OCI-LY1 (cell line): ENCODE results near the gene TMCO1.
"Not testable (repeated sequence)": the region's sequence is repeated elsewhere in the genome, so short reads cannot be mapped to it uniquely, and the experiment has no call there.

Experiments
- H2AFZ ChIP-seq: fragments of 200-600 bp; sonication (generic), shearing (Covaris generic); 2 replicates; pipeline ENCODE4 v1.6.0; 2014; ENCODE audit warnings: antibody characterized with exemption, mild to moderate bottlenecking, low read length
- H3F3A ChIP-seq: fragments of 200-600 bp; sonication (generic), shearing (Covaris generic); 2 replicates; pipeline ENCODE4 v1.6.0; 2014; ENCODE audit warnings: mild to moderate bottlenecking, antibody characterized with exemption, low read length, moderate library complexity; ENCODE audit not compliant: insufficient read depth
- H3K27ac ChIP-seq: fragments of 200-600 bp; sonication (generic); 2 replicates; pipeline ENCODE4 v1.5.1; 2014; ENCODE audit warnings: low read length, mixed run types, mild to moderate bottlenecking, low read depth; ENCODE audit not compliant: poor library complexity, severe bottlenecking
- H3K27me3 ChIP-seq: fragments of 200-600 bp; sonication (generic); 2 replicates; pipeline ENCODE4 v1.6.0; 2014; ENCODE audit warnings: antibody characterized with exemption, mild to moderate bottlenecking, low read length, moderate library complexity; ENCODE audit not compliant: insufficient read depth
- H3K36me3 ChIP-seq: fragments of 200-600 bp; sonication (generic); 2 replicates; pipeline ENCODE4 v1.6.1; 2014; ENCODE audit warnings: mild to moderate bottlenecking, antibody characterized with exemption, low read length, moderate library complexity, mixed read lengths; ENCODE audit not compliant: insufficient read depth
- H3K4me1 ChIP-seq: fragments of 200-600 bp; sonication (generic); 2 replicates; pipeline ENCODE4 v1.5.1; 2014; ENCODE audit warnings: mild to moderate bottlenecking, low read length, moderate library complexity; ENCODE audit not compliant: insufficient read depth, severe bottlenecking
- H3K4me2 ChIP-seq: fragments of 200-600 bp; sonication (generic), shearing (Covaris generic); 2 replicates; pipeline ENCODE4 v1.6.1; 2014; ENCODE audit warnings: low read length
- H3K4me3 ChIP-seq: fragments of 200-600 bp; sonication (generic); 2 replicates; pipeline ENCODE4 v1.5.1; 2014; ENCODE audit warnings: low read length, low read depth, mild to moderate bottlenecking, mixed read lengths; ENCODE audit not compliant: poor library complexity, severe bottlenecking
- H3K79me2 ChIP-seq: fragments of 200-600 bp; shearing (Covaris generic); 2 replicates; pipeline ENCODE4 v1.6.1; 2016; ENCODE audit warnings: mixed run types, low read length, mixed read lengths; ENCODE audit not compliant: insufficient read depth
- H3K9ac ChIP-seq: fragments of 200-600 bp; sonication (generic), shearing (Covaris generic); 2 replicates; pipeline ENCODE4 v1.6.1; 2014; ENCODE audit warnings: mild to moderate bottlenecking, low read length, mixed read lengths
- H3K9me2 ChIP-seq: fragments of 200-600 bp; sonication (generic), shearing (Covaris generic); 2 replicates; pipeline ENCODE4 v1.6.1; 2014; ENCODE audit warnings: low read depth, mild to moderate bottlenecking, low read length, mixed read lengths
- H3K9me3 ChIP-seq: fragments of 200-600 bp; shearing (Covaris generic); 2 replicates; pipeline ENCODE4 v1.6.1; 2014; ENCODE audit warnings: low read length, mixed read lengths
- H4K20me1 ChIP-seq: fragments of 200-600 bp; sonication (generic), shearing (Covaris generic); 2 replicates; pipeline ENCODE4 v1.6.0; 2016; ENCODE audit warnings: mild to moderate bottlenecking, low read length; ENCODE audit not compliant: insufficient read depth
- EZH2 ChIP-seq: fragments of 200-600 bp; sonication (generic), shearing (Covaris generic); IDR thresholded peaks from 2 replicates; pipeline ENCODE4 v1.8.0; 2017; ENCODE audit warnings: borderline replicate concordance, mixed run types, mild to moderate bottlenecking, antibody characterized with exemption, low read length, moderate library complexity, mixed read lengths
- TF ChIP-seq, protein P1 (sequence below): fragments of 200-600 bp; sonication (generic), shearing (Covaris generic); IDR thresholded peaks from 2 replicates; pipeline ENCODE4 v1.5.1; 2017; ENCODE audit warnings: mild to moderate bottlenecking, antibody characterized with exemption, low read length, moderate library complexity, mixed read lengths

The TMCO1 gene

DNA sequence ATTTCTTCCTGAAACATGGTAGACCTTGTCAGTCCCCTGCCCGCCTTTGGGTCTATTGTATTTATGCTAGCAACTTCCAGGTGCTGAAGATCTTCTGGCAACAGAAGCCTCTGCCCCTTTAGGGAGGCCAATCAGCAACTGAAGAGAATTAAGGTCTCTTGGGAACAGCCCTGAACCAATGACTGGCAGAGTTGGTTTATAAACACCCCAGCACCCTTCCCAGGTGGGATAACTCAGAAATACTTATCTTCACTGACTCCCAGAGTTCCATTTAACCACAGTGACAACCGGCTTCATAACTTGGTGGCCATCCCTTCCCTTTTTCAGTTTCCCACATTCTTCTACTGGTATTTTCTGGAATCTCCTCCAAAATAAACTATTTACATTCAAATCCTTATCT lies 27.2 kb upstream of the TMCO1 start:
- Histone ChIP-seq H3K4me1 (no peaks in the 10 kb centered on the region), H2AFZ (no peak overlapping the region), H3K27ac (no peak overlapping the region), H3K9me2 (no peaks in the 10 kb centered on the region), H3K9ac (no peak overlapping the region), H3K36me3 (peaks cover 4% of the 10 kb centered on the region; the same call in 1 of the 2 replicates), H4K20me1 (no peaks in the 10 kb centered on the region), H3K4me2 (no peak overlapping the region), H3F3A (no peaks in the 10 kb centered on the region), H3K4me3 (no peak overlapping the region), H3K79me2 (no peaks in the 10 kb centered on the region), H3K9me3 (peaks cover 10% of the 10 kb centered on the region), H3K27me3 (no peaks in the 10 kb centered on the region; the same call in 1 of the 2 replicates)
- TF ChIP-seq, protein P1, sequence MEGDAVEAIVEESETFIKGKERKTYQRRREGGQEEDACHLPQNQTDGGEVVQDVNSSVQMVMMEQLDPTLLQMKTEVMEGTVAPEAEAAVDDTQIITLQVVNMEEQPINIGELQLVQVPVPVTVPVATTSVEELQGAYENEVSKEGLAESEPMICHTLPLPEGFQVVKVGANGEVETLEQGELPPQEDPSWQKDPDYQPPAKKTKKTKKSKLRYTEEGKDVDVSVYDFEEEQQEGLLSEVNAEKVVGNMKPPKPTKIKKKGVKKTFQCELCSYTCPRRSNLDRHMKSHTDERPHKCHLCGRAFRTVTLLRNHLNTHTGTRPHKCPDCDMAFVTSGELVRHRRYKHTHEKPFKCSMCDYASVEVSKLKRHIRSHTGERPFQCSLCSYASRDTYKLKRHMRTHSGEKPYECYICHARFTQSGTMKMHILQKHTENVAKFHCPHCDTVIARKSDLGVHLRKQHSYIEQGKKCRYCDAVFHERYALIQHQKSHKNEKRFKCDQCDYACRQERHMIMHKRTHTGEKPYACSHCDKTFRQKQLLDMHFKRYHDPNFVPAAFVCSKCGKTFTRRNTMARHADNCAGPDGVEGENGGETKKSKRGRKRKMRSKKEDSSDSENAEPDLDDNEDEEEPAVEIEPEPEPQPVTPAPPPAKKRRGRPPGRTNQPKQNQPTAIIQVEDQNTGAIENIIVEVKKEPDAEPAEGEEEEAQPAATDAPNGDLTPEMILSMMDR = no peak
- TF ChIP-seq EZH2 = no peak

DNA sequence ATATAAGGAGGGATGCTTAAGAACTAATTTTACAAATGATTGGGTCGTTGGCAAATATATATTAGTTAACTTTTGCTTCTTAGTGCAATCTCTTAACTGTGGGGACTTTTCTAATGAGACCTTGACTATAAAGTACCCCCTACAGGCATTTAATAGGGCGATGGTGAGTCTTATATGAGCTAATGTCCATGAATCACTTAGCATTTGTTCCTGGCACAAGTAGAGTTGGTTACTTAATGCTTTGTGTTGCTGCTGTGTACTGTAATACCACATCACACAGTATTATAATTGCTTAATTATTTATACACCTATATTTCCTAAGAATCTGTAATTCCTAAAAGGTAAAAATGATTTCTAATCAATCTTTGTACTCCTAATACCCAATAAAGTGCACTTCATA lies 25.3 kb upstream of the TMCO1 start:
- no peak overlapping the region for H3K4me3 ChIP-seq
- no peaks in the 10 kb centered on the region for H3K27me3 ChIP-seq
- H3K4me2 ChIP-seq = no peak overlapping the region
- TF ChIP-seq, protein P1 = no peak
- no peak for TF ChIP-seq EZH2
- no peaks in the 10 kb centered on the region for H3K4me1 ChIP-seq
- no peak overlapping the region for H2AFZ ChIP-seq
- no peaks in the 10 kb centered on the region for H3K9me3 ChIP-seq
- no peaks in the 10 kb centered on the region for H3F3A ChIP-seq
- no peaks in the 10 kb centered on the region for H3K36me3 ChIP-seq
- H3K79me2 ChIP-seq = no peaks in the 10 kb centered on the region
- H3K9ac ChIP-seq = no peak overlapping the region
- no peaks in the 10 kb centered on the region for H3K9me2 ChIP-seq
- no peak overlapping the region for H3K27ac ChIP-seq
- no peaks in the 10 kb centered on the region for H4K20me1 ChIP-seq

DNA sequence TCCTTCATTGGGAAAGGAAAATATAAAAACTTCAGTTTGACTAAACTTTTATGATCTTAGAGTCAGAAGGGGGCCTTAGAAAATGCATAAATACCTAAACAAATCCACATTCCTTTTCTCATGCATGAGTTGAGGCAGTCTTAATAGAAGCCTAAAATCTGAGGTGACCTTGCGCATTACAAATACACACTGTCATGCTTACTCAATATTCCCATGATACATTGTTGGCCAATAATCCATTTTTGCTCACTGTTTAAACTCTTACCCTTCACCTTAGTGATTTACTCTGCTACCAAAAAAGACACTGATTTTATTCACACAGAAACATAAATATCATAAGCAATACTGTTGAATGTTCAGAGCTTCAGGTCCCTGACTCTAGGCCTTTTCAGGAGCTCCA lies 19.1 kb upstream of the TMCO1 start:
- H4K20me1 ChIP-seq = no peaks in the 10 kb centered on the region
- H3K79me2 ChIP-seq = no peaks in the 10 kb centered on the region
- no peak overlapping the region for H3K4me3 ChIP-seq
- H3K4me2 ChIP-seq = no peak overlapping the region
- TF ChIP-seq EZH2 = no peak
- TF ChIP-seq, protein P1 = no peak
- H3F3A ChIP-seq = no peaks in the 10 kb centered on the region
- no peak overlapping the region for H2AFZ ChIP-seq
- H3K36me3 ChIP-seq = no peaks in the 10 kb centered on the region; the same call in 1 of the 2 replicates
- H3K4me1 ChIP-seq = no peaks in the 10 kb centered on the region
- H3K9me3 ChIP-seq = no peaks in the 10 kb centered on the region
- H3K27ac ChIP-seq = no peak overlapping the region
- H3K9ac ChIP-seq = no peak overlapping the region
- no peaks in the 10 kb centered on the region for H3K27me3 ChIP-seq
- H3K9me2 ChIP-seq = no peaks in the 10 kb centered on the region

DNA sequence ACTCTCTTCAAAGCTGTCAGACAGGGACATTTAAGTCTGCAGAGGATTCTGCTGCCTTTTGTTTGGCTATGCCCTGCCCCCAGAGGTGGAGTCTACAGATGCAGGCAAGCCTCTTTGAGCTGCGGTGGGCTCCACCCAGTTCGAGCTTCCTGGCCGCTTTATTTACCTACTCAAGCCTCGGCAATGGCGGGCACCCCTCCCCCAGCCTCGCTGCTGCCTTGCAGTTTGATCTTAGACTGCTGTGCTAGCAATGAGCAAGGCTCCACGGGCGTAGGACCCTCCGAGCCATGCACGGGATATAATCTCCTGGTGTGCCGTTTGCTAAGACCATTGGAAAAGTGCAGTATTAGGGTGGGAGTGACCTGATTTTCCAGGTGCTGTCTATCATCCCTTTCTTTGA lies 14.9 kb upstream of the TMCO1 start:
- not testable (repeated sequence) for H3K9me2 ChIP-seq, H3K4me1 ChIP-seq, H3F3A ChIP-seq, H3K36me3 ChIP-seq, H3K9me3 ChIP-seq, H4K20me1 ChIP-seq, H3K4me3 ChIP-seq, H3K27ac ChIP-seq, H2AFZ ChIP-seq, H3K9ac ChIP-seq, H3K27me3 ChIP-seq, H3K79me2 ChIP-seq, H3K4me2 ChIP-seq

DNA sequence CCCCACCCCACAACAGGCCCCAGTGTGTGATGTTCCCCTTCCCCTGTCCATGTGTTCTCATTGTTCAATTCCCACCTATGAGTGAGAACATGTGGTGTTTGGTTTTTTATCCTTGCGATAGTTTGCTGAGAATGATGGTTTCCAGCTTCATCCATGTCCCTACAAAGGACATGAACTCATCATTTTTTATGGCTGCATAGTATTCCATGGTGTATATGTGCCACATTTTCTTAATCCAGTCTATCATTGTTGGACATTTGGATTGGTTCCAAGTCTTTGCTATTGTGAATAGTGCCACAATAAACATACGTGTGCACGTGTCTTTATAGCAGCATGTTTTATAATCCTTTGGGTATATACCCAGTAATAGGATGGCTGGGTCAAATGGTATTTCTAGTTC lies 9.5 kb upstream of the TMCO1 start:
- not testable (repeated sequence) for H3K4me1 ChIP-seq, H3K27me3 ChIP-seq, H3K9me2 ChIP-seq, H3K9me3 ChIP-seq, H2AFZ ChIP-seq, H3F3A ChIP-seq, H3K36me3 ChIP-seq, H3K79me2 ChIP-seq, H3K9ac ChIP-seq, H4K20me1 ChIP-seq, H3K4me3 ChIP-seq, H3K27ac ChIP-seq, H3K4me2 ChIP-seq
